Daoy (cell line): ENCODE measurements around the gene CLSTN2. TPM values are rescaled to one million over a fixed set of nuclear protein-coding genes. Genes with fewer than 3 reads are reported as not detected.

ENCODE experiments used
- DNase-seq: peaks from one replicate; pipeline ENCODE4 v3.0.0-alpha.2; 2015; ENCODE audit warnings: low read depth
- total RNA-seq: library from RNA; depleted of rRNA; stranded (reverse); fragments of >200 nt; shearing (Covaris generic); gene quantifications from 2 replicates; pipeline ENCODE4 v1.2.3, GENCODE V29; 2014

CLSTN2 gene
- total RNA-seq, 1 experiment from 2014 or later: 0.91 TPM

DNA sequence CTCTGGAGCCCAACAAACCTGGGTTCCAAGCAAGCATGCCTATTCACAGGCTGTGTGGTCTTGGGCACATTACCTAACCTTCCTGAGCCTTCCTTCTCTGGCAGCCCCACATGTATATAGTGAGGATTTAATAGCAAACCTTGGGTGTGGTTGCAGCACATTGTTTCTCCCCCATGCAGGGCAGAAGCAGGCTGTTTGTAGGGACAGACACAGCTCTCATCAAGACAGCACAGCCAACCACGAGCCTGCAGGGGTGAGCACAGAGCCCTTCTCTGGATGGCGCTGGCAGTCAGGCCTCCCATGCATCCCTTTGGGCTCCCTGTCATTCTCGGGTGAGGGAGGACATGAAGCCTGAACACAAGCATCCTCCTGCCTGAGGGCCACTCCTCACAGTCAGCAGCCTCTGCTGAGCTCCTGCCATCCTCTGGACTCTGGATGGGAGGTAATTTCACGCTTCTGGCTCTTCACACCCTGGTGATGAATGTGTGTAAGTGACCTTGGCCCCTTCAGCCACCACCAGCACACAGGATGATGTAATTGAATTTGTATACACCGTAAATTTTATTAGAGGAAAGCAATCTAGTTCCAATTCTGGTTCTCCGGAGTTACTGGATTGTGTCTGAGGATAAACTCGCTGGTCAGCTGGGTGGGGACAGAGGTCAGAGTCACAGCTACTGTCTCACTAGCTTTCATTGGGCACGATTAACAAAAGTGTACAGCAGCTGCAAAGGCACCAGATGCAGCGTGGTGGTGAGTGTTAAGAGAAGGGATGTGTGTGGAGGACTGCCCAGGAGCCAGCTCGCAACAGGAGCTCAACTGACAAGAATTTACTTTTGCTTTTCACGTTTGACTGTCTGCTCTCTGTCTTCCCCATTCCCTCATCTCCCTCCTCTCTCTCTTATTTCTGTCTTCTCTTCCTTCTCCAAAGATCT lies 118.1 kb downstream of the CLSTN2 start:
- DNase-seq: no peak

DNA sequence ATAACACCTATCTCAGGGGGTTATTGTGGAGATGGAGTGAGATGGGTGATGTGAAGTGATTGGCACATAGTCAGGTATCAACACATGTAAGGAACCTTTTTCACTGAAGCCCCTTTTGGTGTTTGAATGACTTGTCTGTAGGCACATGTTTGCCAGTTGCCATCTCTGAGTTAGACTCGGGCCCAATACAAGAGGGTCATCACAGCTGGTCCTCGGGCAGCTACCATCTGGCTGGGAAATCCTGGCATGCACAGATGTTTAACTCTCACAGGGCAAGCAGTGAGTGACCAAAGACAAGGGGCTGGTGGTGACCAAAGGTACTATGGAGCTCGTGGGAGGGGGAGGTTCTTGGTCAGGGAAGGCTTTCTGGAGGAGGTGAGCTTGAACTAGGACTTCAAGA lies 118.8 kb downstream of the CLSTN2 start:
- no peak for DNase-seq

DNA sequence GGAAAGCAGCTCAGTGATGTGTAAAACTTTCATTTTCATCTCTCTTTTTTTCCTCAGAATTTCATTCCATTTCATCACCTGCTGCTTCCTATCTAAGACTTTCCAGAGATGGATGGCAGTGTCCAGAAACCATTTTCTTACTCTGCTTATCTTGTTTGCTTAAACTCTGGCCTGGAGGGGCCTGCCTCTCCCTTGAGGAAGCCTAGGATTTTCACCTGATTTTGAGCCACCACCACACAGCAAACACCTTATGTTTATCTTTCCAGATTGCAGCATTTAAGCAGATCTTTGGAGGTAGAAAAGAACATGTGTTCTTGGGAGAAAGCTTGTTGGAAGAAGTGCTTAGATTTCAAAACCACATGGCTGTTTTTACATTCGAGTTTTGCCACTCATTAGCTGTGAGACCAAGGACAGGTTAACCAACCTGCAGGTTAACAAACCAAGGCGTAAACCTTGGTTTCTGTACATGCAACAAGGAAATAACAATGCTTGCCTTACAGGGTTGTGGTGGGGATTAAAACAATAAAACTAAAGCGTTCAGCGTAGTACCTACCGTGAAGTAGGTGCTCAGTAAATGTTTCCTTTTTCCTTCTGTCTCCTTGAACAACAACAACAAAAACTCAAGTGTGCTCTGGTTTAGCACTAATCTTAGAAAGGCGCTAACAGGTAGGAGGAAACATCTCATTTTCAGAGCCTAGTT lies 120.3 kb downstream of the CLSTN2 start:
- no peak for DNase-seq

DNA sequence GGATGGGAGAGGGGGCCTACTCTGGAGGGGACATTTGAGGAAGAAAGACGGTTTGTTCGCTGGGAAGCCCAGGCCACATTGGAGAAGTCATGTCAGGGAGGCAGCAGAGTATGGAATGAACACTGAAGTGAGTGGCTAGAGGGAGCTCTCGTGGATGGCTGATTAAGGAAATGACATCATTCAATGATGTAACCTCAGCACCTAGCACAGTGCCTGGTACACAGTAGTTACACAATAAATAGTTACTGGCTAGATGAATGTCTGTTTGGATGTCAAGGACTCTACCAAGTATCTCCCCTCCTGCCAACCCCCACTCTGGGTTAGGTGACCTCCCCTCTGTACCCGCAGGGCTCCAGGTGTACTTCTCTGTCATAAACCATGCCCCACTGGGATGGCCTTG lies 121.1 kb downstream of the CLSTN2 start:
- DNase-seq: no peak

DNA sequence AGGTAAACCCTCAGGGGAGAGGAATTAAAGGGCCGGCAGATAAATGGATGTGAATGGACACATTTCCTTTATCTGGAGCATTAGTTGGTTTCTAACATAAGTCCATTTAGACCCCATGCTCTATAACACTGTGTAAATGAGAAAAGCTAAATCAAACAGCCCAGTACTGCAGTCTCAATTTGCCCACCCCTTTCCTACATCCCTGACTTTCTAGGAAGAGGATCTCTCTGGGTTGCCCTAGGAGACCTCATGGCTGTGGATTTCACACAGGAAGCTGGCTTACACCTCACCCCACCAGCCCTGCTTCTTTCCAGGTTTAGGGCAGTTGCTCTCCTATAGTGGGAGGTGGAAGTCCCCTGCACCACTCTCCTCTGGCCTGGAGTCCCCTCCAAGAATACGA lies 126.2 kb downstream of the CLSTN2 start:
- DNase-seq: no peak

DNA sequence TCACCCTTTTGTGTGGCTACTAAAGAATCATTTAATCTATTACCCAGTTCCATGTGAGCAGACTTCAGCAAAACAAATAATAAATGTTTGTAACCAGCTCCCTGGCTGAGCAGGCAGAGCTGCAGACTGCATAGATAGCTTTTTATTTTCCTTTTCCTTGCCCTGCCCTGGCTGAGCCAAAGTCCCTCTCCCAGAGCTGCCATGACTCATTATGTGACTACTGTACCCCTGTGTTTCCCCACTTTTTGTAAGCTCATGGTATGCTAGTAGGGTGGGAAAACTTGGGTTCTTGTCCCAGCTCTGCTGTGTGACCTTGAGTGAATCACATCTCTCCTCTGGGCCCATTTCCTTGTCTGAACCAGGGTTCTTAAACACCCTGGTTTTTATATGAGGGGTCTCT lies 127.5 kb downstream of the CLSTN2 start:
- no peak for DNase-seq

DNA sequence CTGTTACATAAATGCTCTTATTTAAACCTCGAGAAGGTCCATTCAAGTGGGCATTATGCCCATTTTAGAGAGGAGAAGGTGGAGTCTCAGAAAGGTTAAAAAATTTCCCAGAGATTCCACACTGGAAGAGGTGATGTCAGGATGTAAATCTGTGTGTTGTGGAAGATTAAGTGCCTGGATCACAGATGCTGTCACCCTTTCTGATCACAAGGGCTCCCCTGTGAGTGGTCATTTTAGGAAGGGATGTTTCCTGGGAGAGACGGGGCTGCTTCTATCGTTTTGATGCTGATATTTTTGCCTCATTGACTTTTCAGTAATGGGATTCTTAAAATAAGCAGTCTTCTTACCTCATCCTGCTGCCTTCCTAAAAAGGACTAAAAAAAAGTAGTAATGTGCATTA lies 132.5 kb downstream of the CLSTN2 start:
- DNase-seq: no peak

DNA sequence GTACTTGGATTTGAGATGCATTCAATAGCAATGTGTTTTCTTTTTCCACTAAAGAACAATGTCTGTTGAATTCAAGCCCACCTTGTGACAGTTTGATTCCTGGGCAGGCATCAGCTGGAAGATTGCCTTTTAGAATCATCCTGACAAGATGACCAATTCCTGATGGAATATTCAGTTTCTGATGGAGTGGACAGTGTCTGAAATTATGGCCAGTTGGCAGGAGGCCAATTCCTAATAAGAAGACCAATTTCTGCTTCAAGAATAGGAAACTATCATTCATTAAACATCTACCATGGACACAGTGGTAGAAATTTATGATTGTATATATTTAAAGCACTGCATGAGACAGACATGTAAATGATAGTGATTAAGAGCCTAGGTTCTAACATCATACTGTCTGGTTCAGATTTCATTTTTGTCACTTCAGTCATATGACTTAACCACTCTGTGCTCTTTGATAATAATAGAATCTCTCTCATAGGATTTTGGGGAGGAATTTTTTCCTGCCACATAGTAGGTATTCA lies 133.6 kb downstream of the CLSTN2 start:
- DNase-seq: no peak

DNA sequence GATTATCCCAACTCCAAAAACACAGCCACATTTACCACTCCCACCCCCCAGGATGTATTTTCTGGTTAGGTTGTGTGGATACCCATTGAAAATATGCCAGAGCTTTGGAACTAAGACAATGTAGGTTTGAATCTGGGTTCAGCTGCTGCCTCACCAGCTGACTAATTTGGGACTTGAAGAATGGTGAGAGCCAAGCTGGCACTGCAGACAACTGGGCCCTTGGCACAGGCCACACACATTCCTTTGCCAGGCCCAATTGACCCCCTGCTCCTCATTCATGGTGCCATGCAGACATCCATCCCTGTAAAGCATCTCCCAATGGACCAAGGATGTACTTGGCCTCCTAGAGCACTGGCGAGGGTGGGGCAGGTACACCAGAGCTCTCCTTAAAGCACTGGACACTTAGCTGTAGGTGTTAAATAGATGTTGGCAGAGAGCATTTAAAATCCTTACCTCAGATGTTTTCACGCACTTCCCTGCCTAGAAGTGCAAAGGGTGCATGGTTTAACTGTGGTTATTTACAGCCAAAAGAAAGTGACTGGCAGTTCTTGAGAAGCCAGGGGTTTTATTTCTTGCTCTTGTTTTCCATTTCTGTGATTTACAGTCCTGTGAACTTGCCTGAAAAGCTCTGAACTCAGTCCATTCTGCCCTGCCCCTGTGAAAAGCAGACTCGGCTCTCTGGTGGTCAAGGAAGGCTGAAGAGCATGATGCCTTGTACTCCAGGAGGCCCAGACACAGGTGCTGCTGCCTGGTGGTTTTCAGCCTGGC lies 138.5 kb downstream of the CLSTN2 start:
- DNase-seq: no peak

DNA sequence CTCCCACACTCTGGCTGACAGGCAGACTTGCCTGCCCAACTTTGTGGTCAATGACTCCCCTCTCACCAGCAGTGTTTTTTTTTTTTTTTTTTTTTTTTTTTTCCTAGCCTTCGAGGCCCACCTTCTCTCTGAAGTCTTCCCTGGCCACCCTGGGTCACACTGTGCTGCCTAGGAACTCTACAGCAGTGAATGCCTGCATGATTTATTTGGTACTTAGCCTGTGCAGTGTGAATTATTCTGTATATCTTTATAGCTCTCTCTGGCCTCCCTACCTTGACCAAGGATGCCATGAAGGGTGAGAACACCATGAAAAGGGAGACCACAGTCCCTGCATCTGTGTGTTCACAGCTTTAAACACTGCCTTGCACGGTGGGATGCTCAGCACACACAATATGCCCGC lies 141.6 kb downstream of the CLSTN2 start:
- DNase-seq: no peak

DNA sequence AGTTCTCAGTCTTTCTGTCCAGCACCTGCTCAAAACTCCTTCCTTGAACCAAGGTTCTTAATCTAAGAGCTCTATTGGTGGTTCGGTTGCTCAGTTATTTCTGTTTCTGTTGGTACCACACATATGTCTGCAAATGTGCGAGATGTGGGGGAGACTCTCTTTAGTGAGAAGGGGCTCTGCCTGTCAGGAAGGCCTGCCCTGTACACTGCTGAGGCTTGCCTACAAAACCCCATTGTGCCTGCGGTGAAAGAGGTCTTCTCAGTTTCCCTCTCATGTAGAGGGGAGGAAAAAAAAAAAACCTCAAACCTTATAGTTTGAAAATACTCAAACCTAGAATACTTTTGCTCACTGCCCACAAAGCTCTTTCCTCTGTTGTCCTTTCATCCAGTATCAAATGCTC lies 142.4 kb downstream of the CLSTN2 start:
- no peak for DNase-seq

DNA sequence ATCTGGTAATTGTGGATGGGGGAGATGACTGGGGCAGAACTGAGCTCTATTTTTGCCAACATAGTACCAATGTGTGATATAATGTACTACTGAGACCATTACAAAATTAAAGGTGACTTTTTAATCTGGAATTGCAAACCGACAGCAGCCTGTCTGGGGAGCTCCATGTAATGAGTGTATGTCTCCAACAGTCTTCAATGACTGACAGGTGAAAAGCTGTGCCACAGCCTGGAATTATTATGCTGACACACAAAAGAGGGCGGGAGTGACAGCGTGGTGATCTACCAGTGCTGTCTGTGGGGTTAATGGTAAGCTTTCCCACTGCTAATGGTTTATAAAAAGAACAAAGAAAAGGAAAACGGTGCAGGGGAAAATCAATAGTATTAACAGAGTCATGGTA lies 143.4 kb downstream of the CLSTN2 start:
- no peak for DNase-seq

DNA sequence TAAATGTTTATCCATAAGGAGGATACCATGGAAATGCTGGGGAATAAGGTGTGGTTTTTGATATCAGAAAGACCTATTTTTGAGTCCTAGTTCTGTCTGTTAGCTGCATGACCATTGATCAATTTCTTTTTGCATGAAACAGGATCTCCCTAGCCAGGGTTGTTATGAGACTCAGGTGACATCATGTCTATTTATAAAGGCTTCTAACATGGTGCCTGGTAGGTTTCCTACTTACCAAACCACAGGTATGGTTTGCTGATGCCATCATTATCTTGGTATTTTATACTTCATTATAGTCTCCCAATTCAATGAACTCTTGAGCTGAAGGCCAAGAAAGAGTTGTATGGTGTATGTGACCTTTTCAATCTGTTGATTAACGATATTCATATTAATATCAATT lies 144.0 kb downstream of the CLSTN2 start:
- no peak for DNase-seq

DNA sequence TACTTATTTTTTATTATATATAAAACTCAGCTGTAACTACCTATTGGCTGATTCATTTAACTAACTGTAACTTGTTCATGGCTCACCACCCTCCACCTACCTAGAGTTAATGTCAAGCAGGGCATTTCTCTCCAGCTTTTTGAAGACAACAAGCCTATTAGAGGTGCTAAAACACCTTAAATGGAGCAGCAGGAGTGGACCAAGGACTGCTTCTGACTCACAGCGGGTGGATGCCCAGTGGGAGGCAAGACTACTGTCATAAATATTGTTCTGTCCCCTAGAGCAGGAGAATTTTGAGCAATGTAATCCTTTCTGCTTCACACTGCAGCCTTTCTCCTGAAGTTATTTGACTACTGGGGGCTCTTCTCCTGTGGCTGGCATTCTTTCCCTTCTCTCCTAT lies 146.9 kb downstream of the CLSTN2 start:
- DNase-seq: peak; percentile 21

DNA sequence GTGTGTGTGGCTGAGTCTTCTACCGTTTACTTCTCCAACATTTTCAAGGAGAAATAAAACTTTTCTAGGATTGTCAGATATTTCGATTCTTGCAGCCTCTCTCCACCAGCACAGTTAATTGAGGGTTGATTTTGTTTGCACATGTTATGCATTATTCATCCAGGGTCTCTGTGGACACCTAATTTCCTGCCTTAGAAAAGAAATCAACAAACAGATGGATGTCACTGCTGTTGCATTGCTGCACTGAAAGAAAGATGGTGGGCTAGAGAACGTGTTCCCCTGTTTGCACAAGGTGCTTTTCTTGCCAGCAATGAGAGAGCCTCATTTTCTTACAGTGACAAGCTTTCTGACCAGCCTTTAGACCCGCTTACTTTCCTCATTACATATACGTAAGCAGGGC lies 150.0 kb downstream of the CLSTN2 start:
- DNase-seq: no peak

DNA sequence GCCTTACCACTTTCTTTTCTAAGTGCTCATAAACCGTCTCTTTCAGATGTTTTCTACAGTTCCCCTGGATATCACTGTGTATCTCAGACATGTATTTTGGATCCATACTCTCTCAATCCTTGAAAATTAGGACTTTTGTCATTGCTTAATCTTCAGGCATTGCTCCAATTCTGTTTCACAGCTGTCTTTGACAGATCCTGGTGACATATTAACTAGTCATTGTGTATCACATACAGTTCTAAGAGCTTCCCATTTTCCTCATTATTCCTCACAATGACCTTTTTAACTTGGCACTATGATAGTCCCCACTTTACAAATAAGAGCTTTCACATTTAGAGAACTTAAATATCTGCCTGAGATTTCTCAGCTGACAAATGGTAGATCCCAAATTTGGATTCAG lies 151.7 kb downstream of the CLSTN2 start:
- DNase-seq: no peak

DNA sequence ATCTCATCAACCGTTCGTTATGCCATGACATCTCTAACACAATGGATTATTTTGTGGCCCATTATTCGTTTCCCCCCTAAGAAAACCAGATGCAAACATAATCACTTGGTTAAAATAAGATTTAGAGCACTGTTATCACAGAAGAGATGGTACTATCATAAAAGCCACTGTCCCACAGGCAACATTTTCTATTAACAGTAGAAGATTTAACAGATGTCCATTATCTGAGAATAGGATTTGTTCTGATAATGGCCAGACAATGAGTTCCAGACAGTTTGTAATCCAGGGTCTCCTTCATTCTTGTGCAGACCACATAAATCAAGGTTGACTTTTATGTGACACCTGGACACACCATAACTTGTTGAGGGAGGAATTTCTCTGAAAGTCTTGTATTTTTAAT lies 153.1 kb downstream of the CLSTN2 start:
- no peak for DNase-seq

DNA sequence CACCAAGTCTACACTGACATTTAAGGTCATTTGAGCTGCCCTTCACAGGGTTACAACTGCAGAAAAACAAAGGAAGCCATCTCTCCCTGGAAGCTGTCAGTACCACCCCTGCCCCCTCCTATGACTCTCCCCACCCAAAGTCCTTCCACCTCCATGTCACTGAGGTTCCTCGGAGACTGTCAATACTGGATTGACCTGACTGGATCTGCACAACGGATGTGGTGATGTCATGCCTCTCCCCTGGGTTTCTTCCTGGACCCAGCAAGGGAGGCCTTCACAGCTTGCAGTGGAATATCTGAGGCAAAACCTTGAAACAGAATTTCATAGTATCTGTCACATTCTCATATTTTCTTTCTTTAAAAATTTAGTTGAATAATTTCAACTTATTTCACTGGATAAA lies 153.5 kb downstream of the CLSTN2 start:
- no peak for DNase-seq

DNA sequence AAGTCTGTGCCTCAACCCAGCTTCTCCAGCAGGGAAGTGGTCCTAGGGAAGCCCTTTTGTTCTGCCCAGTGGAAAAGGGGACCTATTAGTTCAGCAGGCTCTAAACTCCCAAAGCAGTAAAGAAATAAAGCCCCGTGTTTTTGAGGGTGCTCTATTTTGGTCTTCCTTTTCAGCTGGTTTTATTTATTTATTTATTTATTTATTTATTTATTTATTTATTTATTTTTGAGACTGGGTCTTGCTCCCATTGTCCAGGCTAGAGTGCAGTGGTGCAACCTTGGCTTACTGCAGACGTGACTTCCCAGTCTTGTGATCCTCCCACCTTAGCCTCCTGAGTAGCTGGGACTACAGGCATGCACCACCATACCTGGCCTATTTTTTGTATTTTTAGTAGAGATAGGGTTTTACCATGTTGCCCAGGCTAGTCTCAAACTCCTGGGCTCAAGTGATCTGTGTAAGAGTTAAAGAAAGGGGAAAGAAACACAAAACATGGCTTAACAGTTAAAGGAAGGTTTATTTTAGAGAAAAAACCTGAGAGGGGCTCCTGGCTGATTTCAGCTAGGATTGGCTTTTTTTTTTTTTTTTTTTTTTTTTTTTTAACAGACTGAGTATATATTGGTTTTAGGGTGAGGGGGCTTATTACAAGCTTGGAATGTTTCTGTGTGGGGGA lies 154.6 kb downstream of the CLSTN2 start:
- DNase-seq: no peak

DNA sequence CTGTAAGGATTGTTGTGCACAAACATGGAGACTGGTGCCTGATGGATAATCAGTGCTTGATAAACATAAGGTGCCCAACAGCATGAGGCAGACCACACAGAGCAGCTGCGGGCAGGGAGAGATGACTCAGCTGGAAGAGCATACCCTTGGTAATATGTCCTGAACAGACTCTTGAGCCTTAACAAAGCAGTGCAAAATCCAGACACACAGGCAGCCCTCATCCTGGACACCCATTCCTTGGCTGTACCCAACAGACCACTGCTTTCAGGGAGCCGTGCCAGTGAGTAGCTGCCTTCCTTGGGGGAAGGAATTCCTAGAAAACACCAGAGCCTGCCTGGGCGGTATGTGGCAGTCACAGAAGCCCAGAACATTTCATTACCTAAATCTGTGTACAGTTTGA lies 156.2 kb downstream of the CLSTN2 start:
- peak; percentile 76 for DNase-seq

DNA sequence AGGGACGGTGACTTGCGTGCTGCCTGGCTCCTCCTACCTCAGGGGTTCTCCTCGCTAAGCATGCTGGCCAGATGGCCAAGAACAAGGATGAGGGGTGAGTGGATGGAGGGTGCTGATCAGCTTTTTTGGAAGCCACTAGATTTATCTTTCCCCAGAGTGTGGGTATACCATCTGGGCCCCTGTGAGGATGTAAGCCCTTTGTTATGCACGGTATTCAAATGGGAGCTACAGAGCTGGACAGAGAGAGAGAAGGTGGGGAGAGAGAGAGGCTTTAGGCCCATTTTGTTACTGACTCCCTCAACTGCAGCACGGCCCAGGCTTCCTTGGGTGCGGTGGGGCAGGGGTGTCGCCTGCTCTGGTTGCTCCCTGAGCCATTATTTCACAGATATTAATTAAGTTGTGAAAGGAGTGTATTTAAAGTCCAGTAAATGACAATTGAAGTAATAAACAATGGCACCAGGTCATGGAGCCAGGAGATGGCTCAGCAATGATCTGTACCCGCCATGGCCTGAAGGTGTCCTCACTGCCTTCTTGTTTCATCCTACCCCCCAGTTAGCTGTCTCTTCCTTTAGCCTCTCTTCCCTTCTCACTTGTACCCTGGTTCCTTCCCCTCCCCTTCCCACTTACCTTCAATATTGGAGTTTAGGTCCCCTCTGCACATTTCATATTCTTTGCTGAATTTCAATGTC lies 158.0 kb downstream of the CLSTN2 start:
- peak; percentile 25 for DNase-seq
